Activated CD8-positive, alpha-beta memory T cell treated with anti-CD3 and anti-CD28 coated beads for 24 hours (primary cell): ENCODE measurements around the gene HIVEP3.

Source experiments
- DNase-seq: peaks from one replicate; pipeline ENCODE4 v3.0.0-alpha.2; 2020

HIVEP3 gene

DNA sequence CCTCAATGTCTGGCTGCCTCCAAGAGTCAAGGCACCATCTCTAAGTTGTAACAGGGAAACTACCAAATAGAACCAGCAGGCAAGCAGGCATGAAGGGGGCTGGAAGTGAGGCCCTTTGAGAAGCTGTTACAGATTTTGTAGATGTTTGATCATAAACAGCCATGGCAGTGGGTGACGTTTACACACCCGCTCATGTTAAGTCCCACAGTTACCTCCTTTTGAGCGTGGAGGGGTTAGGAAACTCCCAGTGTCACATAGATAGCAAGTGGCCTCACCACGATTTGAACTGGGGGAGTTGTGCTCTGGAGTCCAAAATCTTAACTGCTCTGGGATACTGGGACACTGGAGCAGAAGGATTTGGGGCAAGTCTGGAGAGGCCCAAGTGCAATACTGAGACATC lies 192.4 kb downstream of the HIVEP3 start:
- DNase-seq, result no peak

DNA sequence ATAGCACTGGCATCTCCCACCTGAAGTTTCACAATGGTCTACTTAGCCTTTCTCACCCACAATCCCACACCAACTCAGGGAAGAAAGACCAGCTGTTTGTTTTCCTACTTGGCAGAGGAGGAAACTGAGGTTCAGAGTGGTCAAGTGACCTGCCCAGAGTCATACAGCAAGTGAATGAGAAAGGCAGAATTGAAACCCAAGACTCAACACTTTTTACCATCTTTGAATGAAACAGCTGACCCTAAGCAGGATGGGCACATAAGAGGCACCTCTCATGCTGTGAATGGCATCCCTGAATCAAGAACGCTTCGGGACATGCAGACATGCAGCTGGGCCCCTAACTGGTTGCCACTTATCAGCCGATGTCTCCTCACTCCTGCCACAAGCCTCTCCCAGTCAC lies 193.8 kb downstream of the HIVEP3 start:
- DNase-seq, result no peak

DNA sequence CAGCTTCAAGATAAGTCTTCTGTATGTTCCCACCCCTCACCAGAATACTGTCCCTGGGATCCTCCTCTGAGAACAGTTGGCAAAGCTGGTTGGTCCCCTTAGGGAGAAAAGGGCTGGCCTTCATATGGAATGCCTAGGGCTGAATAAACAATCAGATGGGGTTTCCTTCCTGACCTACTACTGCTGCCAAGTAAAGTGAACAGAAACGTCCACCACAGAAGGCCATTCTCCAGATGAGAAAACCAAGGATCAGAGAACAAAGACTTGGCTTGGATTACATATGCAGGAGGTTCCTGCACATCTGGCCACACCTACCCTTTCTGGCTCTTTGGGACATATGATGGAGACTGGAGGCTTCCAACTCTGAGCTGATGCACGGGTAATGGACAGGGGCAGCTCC lies 194.5 kb downstream of the HIVEP3 start:
- DNase-seq, result no peak

GRCh38 chr1:41723786-41724185 lies 194.9 kb downstream of the HIVEP3 start:
- no peak for DNase-seq

- no peak for DNase-seq
These were observed 196.5 kb downstream of the HIVEP3 start for GRCh38 chr1:41722184-41722583.

GRCh38 chr1:41720861-41721410 lies 197.8 kb downstream of the HIVEP3 start:
- DNase-seq, result no peak

GRCh38 chr1:41719590-41719989 lies 199.1 kb downstream of the HIVEP3 start:
- DNase-seq, result no peak

- no peak for DNase-seq
These were observed 199.6 kb downstream of the HIVEP3 start for GRCh38 chr1:41719128-41719527.

GRCh38 chr1:41718497-41718896 lies 200.2 kb downstream of the HIVEP3 start:
- no peak for DNase-seq

DNA sequence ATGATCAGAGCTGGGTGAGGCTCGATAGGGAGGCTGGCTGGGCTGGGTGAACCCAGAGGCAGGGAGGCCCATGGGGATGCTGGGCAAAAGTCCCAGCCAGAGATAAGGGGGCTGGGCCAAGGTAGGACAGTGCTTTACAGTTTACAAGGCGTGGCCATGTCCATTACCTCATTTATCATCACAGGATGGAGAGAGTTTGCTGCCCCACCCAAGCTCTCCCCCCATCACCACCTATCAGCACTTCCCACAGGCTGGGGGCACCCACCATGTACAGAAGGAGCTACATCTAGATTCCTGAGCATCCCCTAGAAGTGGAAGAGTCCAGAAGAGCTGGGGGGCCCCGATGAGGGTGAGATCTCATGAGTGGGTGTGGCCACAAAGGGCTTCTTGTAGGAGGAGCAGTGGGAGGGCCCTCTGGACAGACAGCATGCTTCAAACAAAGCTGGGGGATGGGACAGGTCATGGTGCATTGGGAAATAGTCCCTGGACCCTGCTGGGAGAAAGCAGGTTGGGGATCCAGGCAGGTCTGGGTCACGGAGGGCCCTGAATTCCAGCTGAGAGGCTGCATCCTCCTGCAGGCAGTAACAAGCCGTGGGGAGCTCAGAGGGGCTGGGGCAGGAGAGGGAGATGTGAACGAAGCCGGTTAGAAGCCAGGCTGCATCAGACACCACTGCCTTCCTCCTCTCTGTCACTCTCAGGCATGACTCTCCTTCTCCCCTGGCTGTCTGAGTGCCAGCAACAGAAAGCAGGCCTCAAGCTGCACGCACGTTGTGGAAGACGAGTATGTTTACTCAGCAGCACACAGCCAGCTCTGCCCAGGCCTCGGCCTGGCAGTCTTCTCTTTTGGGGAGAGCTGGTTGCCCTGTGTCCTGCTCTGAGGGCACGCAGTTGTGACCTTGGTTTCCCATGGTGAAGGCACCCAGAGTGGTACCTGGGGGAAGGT lies 202.3 kb downstream of the HIVEP3 start:
- DNase-seq, result no peak

- no peak for DNase-seq
These were observed 203.2 kb downstream of the HIVEP3 start for GRCh38 chr1:41715441-41716095.

DNA sequence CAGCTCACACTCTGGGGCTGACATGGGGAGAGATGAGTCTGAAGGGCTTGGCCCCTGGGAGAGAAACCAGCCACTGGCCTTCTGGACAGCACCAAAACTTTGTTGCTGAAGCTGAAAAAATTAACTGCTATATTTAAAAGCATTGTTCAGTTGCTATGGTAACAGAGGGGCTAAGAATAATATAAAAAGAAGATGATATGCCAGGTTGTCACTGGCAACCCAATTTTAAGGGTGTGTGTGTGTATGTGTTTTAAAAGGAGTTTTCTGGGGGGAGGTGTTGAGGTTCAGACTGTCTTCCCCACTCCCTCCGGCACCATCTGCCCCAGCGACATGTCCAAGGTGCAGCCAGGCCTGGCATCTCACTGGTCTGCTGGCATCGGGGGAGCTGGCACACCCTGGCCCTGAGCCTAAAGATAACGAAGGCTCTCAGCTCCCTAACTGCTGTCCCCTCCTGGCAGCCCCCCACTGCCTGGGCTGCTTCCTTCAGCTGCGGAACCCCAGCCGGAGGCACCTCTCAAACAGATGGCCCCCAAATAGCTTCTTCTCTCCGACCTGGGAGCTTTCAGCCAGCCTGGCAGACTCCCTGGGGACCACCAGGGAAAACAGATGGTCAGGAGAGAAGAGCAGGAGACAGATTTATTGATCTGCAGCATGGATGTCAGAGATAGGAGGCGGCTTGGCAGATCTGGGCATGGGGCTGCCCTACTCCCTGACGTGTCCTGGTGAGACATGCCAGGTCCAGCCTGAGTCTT lies 203.9 kb downstream of the HIVEP3 start:
- DNase-seq, result no peak

- DNase-seq, result no peak
These were observed 205.0 kb downstream of the HIVEP3 start for GRCh38 chr1:41713557-41714327.

DNA sequence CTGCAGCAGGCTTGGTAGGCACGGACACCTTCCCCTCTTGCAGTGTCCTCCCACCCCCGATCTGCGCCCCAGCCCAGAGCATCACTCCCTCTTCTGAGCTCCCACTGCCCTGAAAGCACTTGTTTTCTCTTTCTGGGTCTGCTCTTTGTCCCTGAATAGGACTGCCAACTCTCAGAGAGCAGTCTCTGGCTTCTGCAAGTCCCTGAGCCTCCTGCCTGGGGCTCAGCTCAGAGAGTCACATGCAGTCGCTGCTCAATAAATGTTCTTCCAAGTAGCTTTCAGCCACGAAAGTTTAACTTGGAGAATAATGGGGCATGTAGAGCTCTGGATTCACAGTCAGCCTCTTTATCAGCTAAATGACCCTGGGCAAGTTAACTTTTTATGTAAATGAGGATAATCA lies 205.6 kb downstream of the HIVEP3 start:
- no peak for DNase-seq

GRCh38 chr1:41712695-41713094 lies 206.0 kb downstream of the HIVEP3 start:
- DNase-seq, result no peak

- no peak for DNase-seq
These were observed 206.6 kb downstream of the HIVEP3 start for GRCh38 chr1:41712081-41712480.

DNA sequence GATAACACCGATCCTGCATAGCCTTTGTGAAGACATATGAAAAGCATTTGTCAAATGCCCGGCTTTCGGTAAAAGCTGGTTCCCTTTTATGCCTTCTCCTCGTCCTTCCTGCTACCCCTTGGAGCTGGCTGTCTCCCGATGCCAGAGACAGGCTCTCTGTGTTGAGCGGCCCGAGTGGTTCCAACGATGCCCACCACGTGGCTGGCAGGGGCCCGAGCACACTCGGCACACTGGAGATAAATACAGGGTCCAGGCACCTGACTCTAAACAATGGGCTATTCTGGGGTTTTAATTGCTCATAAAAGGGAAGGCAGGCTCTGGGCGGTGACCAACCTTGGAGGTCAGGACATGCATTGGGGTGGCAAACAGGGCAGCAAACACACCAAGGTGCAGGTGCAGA lies 207.1 kb downstream of the HIVEP3 start:
- DNase-seq, result no peak

GRCh38 chr1:41710980-41711379 lies 207.7 kb downstream of the HIVEP3 start:
- DNase-seq, result no peak

DNA sequence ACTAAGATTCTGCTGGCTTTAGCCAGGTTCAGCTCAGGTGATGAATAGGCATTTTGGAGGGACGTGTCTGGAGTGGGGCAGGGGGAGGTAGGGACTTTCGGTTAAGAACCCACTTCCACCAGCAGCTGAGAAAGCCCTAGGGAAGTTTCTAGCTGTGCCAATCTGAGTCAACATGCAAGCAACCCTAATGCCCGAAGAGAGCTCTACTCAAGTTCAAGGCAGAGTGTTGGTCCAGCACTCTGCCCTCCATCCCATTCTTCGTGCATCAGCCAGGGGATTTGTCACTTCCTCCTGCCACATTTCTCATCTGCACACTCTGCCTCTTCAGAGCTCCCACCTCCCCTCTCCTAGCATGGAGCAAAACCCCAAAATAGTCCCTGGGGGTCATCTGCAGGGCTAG lies 208.8 kb downstream of the HIVEP3 start:
- no peak for DNase-seq

- DNase-seq, result no peak
These were observed 209.4 kb downstream of the HIVEP3 start for GRCh38 chr1:41709331-41709730.

DNA sequence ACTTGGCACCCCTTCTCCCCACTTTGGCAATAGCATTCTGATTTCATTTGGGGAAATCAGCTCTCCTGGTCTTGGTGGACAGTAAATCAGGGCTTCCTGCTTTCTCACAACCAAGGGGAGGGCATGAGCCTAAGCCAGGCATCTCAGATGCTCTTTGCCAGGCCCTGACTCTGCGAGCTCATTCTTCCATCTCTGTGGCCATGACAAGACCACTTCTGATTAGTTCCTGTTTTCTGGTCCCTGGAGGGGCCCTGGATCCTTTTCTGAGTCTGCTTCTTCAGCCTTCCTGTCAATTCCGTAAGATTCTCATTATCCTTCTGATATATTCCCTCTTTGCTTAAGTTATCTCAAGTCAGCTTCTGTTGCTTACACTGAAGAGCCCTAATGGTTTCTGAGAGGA lies 210.4 kb downstream of the HIVEP3 start:
- DNase-seq, result no peak

DNA sequence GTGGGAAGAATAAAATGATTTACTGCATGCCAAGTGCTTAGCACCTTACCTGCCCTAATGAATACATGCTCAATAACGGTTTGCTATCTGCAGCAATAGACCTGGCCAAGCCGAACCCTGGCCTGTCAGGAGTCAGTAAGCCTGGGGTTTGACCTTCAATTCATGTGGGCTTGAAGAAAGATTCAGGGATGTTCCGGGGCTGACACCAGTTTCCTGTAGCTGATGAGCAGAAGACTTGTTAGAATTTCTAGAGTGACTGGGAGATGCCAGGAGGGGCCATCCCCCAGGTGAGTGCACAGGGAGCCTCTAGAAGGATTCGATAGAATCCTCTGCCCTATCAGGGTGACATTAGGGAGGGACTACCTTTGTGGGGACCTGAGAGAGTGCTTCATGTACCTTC lies 210.9 kb downstream of the HIVEP3 start:
- DNase-seq, result no peak

GRCh38 chr1:41705798-41706197 lies 212.9 kb downstream of the HIVEP3 start:
- DNase-seq, result no peak
